GM18907 (cell line): Measurements from ENCODE around the gene ACVR2B.
"Not testable (repeated sequence)": the region's sequence is repeated elsewhere in the genome, so short reads cannot be mapped to it uniquely, and the experiment has no call there.

Experiments used
- ATAC-seq: cut with Tn5 transposase; IDR thresholded peaks from one replicate; pipeline ENCODE4 v1.9.1; 2021; ENCODE audit warnings: mild to moderate bottlenecking, moderate library complexity; ENCODE audit not compliant: unreplicated experiment

ACVR2B gene

DNA sequence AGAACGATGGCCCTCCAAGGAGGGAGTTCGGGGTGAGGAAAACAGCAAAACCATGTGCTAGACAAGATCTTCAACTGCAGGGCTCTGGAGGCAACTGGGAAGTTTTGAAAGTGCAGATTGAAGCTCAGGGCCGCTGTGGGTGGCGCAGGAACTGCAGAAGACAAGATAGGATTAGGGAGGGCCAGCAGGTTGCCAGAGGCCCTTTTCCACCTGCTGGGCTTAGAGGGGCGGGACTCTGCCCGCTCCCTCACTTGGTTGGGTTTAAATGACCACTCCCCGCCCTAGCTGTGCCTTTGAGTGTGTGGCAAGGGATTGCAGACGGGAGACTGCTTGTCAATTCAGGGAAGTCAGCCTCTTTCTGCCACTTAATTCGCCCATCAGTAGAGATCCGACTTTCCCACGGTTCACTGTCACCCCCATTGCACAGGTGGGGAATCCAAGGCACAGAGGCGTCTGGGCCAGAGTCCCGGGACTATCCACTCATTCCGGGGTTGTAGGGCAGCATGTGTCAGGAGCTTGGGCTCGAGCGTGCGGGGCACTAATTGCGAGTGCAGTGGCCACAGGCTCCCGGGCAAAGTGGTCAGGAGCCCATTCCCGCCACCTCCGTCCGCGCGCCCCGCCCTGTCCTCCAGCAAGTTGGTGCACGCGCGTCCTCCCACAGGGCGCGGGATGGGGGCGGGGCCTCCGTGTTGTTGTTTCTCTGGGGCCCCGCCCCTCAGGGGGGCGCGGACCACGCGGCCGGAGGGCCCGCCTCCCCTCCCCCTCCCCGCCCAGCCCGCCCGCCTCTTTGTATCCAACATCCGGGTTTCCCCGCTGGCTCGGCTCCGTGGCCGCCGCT lies at the start of gene ACVR2B:
Gene ACVR2B, plus strand, starts transcription at position 816 of the 838 bp plus-strand sequence. CDS start 433 bp downstream, outside the sequence.
- no peak for ATAC-seq

DNA sequence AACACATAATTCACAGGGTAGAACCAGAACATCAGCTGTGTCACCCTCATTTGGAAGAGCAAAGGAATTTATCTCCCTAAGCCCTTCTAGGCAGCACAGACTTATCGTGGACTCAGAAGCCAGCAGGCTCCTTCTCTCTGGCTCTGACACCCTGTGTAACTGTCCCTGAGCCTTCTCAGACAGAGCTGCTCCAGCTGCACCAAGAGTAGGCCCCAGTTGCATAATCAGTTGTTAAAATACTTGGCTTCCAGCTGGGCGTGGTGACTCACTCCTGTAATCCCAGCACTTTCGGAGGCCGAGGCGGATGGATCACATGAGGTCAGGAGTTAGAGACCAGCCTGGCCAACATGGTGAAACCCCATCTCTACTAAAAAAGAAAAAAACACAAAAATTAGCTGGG lies 49.4 kb upstream of the ACVR2B start:
- ATAC-seq: no peak

DNA sequence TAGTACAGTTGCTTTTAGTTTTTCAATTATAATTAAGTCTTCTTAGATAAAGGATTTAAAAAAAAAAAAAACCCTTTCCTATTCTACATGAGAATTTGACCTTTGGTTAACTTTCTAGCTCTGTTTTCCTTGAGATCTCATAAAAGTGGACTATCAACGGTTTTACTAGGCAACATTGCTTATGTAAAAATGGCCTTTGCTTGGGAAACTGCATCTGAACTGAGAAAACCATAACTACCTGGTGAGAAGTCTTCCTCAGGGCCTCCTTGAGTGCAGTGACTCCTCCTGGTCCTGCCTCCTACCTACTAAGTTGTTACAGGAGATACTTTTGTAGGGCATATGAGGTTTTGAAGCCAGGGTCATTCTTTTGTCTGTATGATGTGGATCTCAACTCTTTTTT lies 42.1 kb upstream of the ACVR2B start:
- no peak for ATAC-seq

DNA sequence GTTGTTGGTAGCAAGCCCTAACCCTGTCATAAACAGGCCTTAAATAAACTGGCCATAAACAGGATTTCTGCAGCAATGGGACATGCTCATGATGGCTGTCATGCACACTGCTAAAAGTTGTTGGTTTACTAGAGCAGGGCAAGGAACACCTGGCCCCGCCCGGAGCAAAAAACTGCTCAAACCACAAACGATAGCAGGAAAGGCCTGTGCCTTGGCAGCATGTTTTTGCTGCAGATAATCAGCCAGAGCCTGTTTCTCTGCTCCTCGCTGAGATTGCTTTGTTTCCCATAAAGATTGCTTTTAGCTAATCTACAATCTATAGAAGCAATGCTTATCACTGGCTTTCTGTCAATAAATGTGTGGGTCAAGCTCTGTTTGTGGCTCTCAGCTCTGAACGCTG lies 32.9 kb upstream of the ACVR2B start:
- not testable (repeated sequence) for ATAC-seq

DNA sequence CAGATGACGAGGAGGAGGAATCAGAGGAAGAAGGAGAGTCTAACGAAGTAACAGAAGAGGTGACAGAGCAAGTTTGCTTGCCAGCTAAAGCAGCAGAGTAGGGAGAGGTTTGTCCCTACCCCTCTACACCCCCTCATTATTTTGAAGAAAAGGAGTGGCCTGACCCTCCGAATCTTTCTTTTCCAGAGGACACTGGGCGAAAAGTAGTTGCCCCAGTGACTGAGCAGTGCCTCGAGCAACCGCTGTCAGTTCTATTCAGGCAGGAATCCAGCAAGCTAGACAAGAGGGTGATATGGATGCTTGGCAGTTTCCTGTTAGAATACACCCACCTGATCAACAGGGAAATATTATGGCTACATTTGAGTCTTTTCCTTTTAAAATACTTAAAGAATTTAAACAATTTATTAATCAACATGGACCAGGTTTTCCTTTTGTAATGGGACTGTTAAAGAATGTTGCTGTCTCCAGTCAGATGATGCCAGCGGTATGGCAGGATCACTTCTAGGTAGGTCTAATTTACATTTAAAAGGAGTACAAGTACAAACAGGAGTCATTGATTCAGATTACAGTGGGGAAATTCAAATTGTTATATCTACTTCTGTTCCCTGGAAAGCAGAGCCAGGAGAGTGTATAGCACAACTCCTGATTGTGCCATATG lies 31.9 kb upstream of the ACVR2B start:
- no peak for ATAC-seq

DNA sequence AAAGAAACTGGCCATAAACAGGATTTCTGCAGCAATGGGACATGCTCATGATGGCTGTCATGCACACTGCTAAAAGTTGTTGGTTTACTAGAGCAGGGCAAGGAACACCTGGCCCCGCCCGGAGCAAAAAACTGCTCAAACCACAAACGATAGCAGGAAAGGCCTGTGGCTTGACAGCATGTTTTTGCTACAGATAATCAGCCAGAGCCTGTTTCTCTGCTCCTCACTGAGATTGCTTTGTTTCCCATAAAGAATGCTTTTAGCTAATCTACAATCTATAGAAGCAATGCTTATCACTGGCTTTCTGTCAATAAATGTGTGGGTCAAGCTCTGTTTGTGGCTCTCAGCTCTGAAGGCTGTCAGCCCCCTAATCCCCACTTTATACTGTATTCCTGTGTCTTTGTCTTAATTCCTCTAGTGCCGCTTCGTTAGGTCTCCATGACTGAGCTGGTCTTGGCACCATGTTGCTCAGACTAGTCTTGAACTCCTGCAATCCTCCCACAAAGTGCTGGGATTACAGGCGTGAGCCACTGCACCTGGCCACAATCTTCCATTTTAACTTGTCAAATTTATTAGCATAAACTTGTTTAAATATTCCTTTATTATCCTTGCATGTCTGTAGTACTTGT lies 26.8 kb upstream of the ACVR2B start:
- not testable (repeated sequence) for ATAC-seq

DNA sequence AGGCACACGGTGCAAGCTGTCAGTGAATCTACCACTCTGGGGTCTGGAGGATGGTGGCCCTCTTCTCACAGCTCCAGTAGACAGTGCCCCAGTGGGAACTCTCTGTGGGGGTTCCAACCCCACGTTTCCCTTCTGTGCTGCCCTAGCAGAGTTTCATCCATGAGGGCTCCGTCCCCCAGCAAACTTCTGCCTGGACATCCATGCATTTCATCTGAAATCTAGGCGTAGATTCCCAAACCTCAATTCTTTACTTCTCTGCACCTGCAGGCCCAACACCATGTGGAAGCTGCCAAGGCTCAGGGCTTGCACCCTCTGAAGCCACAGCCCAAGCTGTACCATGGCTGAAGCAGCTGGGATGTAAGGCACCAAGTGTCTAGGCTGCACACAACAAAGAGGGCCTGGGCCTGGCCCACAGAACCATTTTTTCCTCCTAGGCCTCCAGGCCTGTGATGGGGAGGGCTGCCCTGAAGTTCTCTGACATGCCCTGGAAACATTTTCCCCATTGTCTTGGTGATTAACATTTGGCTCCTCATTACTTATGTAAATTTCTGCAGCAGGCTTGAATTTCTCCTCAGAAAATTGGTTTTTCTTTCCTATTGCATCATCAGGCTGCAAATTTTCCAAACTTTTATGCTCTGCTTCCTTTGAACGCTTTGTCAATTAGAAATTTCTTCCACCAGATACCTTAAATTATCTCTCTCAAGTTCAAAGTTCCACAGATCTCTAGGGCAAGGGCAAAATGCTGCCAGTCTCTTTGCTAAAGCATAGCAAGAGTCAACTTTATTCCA lies 20.6 kb upstream of the ACVR2B start:
- ATAC-seq: not testable (repeated sequence)

DNA sequence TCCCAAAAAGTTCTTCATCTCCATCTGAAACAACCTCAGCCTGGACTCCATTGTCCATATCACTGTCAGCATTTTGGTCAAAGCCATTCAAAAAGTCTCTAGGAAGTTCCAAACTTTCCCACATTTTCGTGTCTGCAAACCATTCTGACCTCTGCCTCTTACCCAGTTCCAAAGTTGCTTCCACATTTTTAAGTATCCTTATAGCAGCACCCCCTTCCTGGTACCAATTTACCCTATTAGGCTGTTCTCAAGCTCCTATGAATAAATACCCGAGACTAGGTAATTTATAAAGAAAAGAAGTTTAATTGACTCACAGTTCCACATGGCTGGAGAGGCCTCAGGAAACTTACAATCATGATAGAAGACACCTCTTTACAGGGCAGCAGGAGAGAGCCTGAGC lies 20.0 kb upstream of the ACVR2B start:
- not testable (repeated sequence) for ATAC-seq

DNA sequence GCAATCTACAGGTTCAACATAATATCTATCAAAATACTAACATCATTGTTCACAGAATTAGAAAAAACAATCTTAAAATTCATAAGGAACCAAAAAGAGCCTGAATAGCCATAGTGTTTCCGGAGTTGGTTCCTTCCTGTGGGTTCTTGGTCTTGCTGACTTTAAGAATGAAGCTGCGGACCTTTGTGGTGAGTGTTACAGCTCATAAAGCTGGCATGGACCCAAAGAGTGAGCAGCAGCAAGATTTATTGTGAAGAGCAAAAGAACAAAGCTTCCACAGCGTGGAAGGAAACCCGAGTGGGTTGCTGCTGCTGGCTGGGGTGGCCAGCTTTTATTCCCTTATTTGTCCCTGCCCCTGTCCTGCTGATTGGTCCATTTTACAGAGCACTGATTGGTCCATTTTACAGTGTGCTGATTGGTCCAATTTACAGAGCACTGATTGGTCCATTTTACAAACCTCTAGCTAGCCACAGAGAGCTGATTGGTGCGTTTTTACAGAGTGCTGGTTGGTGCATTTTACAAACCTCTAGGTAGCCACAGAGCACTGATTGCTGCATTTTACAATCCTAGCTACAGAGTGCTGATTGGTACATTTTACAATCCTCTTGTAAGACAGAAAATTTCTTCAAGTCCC lies 15.1 kb upstream of the ACVR2B start:
- ATAC-seq: not testable (repeated sequence)

DNA sequence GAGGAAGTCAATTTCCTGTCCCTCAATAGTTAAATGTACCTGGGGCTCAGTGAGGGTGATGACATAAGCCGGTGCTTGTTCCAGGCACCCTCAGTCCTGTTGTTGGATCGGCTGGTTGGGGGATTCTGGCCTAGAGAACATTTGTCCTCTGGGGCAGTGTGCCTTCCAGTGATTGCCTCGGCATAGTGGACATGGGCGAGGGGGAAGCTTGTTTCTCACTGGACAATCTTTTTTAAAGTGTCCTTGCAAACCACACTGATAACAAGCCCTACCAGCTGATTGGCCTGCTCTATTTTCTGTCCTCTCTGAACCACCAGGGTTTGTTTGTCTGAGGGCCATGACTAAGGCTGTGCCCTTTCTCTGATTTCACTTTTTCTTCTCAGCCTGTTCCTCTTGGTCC lies 10.5 kb upstream of the ACVR2B start:
- not testable (repeated sequence) for ATAC-seq

DNA sequence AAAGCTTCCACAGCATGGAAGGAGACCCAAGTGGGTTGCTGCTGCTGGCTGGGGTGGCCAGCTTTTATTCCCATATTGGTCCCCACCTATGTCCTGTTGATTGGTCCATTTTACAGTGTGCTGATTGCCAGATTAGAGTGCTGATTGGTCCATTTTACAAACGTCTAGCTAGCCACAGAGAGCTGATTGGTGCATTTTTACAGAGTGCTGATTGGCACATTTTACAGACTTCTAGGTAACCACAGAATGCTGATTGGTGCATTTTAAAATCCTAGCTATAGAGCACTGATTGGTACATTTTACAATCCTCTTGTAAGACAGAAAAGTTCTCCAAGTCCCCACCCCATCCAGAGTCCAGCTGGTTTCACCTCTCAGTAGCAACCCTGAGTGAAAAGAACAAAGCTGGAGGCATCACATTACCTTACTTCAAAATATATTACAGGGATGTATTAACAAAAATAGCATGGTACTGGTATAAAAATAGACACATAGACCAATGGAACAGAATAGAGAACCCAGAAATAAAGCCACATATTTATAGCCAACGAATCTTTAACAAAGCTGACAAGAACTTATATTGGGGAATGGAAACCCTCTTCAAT lies 7.5 kb upstream of the ACVR2B start:
- no peak for ATAC-seq

DNA sequence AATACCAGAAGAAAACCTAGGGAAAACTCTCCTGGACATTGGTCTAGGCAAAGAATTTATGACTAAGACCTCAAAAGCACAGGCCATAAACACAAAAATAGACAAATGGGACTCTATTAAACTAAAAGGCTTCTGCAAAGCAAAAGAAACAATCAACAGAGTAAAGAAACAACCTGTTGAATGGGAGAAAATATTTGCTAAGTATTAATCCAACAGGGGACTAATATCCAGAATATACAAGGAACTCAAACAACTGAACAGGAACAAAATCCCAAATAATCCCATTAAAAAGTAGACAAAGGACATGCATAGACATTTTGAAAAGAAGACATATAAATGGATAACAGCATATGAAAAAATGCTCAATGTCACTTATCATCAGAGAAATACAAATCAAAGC lies 6.9 kb upstream of the ACVR2B start:
- ATAC-seq: no peak

DNA sequence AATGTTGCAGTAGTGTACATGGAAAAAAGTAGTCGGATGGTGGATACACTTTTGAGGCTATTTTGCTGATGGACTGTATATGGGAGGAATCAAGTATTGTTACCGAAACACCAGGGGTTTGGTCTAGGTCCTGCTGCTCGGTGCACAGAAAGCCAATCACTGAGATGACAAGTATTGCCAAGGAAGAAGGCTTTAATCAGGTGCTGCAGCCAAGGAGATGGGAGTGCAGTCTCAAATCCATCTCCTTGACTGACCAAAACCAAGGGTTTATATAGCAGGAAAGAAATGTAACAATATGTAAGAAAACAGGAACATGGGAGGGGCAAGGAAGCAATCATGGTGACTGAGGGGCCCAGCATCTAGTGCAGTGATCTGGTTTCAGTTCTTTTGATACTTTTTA lies 2.8 kb upstream of the ACVR2B start:
- ATAC-seq: no peak

DNA sequence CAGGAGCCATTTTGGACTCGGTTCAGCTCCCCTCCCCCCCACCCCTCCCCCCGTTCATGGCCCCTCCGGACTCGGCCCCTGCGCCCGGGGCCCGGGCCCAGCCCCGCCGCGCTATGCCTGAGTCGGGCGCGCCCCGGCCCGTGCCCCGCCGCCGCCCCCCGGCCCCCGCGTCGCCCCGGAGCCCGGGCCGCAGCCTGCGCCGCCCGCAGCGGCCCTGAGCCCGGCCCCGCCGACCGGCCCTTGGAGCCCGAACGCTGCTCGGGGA lies 155 bp downstream of the ACVR2B start:
- no peak for ATAC-seq

DNA sequence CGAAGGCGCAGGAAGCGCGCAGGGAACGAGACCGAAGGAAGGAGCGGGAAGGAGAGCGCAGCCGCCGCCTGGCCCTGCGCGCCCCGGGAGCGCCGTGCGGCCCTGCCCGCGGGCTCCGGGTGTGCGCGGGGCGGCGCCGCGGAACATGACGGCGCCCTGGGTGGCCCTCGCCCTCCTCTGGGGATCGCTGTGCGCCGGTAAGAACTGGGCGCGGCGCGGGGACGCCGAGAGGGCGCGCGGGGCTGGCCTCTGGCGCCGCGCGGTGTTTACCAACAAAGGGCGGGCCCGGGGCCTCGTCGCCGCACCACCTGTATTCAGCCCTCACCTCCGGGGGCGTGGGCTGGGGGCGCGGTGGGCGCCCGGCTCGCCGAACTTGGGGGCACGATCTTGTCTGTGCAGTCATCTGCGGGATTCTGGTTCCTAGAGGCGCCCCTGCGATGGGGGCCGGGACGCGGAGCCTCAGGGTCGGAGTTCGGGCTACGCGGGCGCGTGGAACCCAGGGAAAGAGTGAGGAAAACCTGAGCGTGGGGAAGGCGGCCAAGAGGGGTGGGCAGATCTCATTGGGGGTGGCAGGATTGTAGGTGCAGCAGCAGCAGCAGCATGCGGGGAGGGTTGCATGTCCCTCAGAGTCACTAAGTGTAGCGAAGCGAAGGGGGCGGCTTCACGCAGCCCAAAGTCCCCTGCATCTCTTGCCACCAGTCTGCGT lies 641 bp downstream of the ACVR2B start:
- no peak for ATAC-seq

DNA sequence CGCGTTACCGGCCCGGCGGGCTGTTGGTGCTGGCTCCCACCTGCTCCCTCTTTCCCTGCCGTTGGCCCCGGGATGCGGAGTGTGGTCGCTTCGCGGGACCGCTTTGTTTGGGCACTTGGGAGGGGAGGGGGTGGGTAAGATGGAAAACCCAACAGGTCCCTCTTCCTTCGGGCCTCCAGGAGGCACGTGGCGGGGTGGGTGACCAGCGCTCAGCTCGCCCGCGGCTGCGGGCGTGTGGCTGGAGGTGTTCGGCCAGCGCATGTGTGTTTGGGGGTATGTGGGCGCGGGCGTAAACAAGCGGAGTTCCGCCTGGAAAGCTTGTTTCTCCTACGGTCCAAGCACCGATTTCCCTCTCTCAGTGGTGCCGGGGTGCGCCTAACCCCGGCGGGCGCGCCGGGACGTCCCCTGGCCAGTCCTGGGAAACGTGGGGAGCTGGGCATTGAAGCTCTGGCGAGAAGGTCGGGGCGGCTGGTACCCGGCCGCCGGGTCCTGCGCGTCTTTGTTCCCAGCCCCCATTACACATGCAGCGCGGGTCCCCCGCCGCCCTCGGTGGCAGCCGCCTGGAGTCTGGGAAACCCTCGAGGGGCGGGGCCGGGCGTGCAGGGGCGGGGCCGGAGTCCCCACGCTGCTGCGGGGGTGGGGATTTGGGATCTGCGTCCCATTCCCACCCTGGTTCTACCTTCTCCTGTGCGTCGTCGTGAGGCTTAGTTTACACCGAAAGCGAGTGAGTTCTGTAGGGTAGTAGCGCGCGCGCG lies 1.4 kb downstream of the ACVR2B start:
- ATAC-seq: peak; percentile 32

DNA sequence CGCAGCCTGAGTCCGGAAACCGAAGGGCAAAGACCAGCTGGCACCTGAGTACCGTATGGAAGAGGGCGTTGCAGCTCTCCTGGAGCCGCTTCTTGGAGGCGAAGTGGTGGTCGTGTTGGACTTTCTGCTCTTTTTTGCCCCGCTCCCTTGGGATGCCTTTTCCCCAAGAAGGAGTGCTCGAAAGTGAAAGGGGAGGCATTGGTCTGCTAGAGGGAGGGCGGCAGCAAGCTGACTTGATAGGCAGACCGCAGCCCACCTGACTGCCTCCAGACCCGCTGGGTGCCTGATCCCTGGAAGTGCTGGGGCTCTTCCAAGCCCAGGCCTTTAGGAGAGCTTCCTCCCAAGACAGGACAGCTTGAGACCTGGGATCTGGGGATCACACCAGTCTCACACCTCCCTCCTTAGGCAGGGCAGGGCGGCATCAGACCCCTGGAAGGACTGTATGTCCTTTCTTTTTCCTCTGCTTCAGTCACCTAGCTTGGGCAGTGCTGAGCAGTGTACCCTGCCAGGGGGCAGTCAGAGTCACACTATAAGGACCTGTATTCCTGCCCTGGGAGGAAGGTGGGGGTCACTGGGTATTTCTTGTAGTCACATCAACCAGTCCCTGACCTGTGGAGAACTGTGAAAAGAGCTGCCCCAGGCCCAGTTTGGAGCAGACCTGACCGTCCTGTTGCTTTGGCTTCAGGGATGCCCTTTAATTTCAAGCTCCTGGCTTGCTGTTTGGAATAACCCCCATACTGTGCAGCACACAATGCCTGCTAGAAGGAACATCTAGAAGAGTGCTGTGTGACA lies 2.1 kb downstream of the ACVR2B start:
- peak; percentile 45 for ATAC-seq
